ENCODE data around the gene LEAP2. TPM values are rescaled to one million over a fixed set of nuclear protein-coding genes. Genes with fewer than 3 reads are reported as not detected.

Gene LEAP2
- total RNA-seq, result not detected in 2 replicates

GRCh38 chr5:132873119-132873929, at the start of gene LEAP2:
TSS of gene LEAP2 (plus strand) at chr5:132873668. CDS start at chr5:132873695, 27 bp downstream.

GRCh38 chr5:132830436-132831094, 42.9 kb upstream of the LEAP2 start, which contains the start of gene SHROOM1:
TSS of gene SHROOM1 (minus strand) at chr5:132830647. CDS start at chr5:132826140, 4,507 bp downstream.

GRCh38 chr5:132866342-132867045, 7.0 kb upstream of the LEAP2 start, which contains the start of the genes GDF9 and UQCRQ:
TSS of gene GDF9 (minus strand) at chr5:132866469. CDS start at chr5:132864533, 1,936 bp downstream.
TSS of gene UQCRQ (plus strand) at chr5:132866642. CDS start at chr5:132866882, 240 bp downstream.

Other genes with a start within 250 kb of the LEAP2 start
- not detected in 2 replicates for gene IL13, start 215.5 kb upstream of the LEAP2 start, total RNA-seq
- not detected in 2 replicates for gene IL4, start 199.7 kb upstream of the LEAP2 start, total RNA-seq
- gene KIF3A, start 136.1 kb upstream of the LEAP2 start, total RNA-seq, result 1.8 and 4.1 TPM in 2 replicates
- gene CCNI2, start 126.2 kb upstream of the LEAP2 start, total RNA-seq, result not detected in 2 replicates
- 21.7 and 44.0 TPM in 2 replicates for gene SEPTIN8, start 96.4 kb upstream of the LEAP2 start, total RNA-seq
- gene SOWAHA, start 60.4 kb upstream of the LEAP2 start, total RNA-seq, result not detected in 2 replicates
- gene SHROOM1, start 43.0 kb upstream of the LEAP2 start, total RNA-seq, result 2.6 and 5.3 TPM in 2 replicates
- under 0.01 TPM in 2 replicates for gene GDF9, start 7.2 kb upstream of the LEAP2 start, total RNA-seq
- 113 and 199 TPM in 2 replicates for gene UQCRQ, start 7.0 kb upstream of the LEAP2 start, total RNA-seq
- 32.4 and 41.3 TPM in 2 replicates for gene AFF4, start 90.0 kb downstream of the LEAP2 start, total RNA-seq
- 12.5 and 65.9 TPM in 2 replicates for gene ZCCHC10, start 152.9 kb downstream of the LEAP2 start, total RNA-seq
- gene HSPA4, start 178.3 kb downstream of the LEAP2 start, total RNA-seq, result 58.6 and 63.4 TPM in 2 replicates